Heart right ventricle (tissue), 16 donors: ENCODE data around the gene SH2D3C. TPM values are rescaled to one million over a fixed set of nuclear protein-coding genes. Genes with fewer than 3 reads are reported as not detected.

Experiments
- ATAC-seq, 8 donors: fragments of 200-7000 bp; cut with Tn5 transposase; one replicate each; pipeline ENCODE4 v1.9.1; 2020; ENCODE audit warnings: mild to moderate bottlenecking in 8 of 8, moderate library complexity in 8 of 8, moderate number of reproducible peaks in 1 of 8
- DNase-seq, 2 donors: peaks; one replicate each; pipeline ENCODE4 v3.0.0-alpha.2; 2020
- H3K27ac ChIP-seq, 10 donors: fragments of 200-600 bp; sonication (generic) in 2 of 10; one replicate each; pipeline versions ENCODE4 v1.5.0 to v1.8.0; 2020 to 2022; ENCODE audit warnings: mild to moderate bottlenecking in 3 of 10
- H3K27me3 ChIP-seq, 7 donors: fragments of 200-600 bp; one replicate each; pipeline ENCODE4 v1.8.0; 2021 to 2022; ENCODE audit warnings: mild to moderate bottlenecking in 2 of 7
- H3K36me3 ChIP-seq, 9 donors: fragments of 200-600 bp; sonication (generic) in 1 of 9; one replicate each; pipeline versions ENCODE4 v1.5.0 to v1.8.0; 2020 to 2022; ENCODE audit warnings: mild to moderate bottlenecking in 2 of 9
- H3K4me1 ChIP-seq, 9 donors: fragments of 200-600 bp; sonication (generic) in 1 of 9; one replicate each; pipeline versions ENCODE4 v1.5.0 to v1.8.0; 2020 to 2022; ENCODE audit warnings: mild to moderate bottlenecking in 4 of 9
- H3K4me3 ChIP-seq, 10 donors: fragments of 200-600 bp; sonication (generic) in 2 of 10; one replicate each; pipeline versions ENCODE4 v1.5.0 to v1.8.0; 2020 to 2022; ENCODE audit warnings: mild to moderate bottlenecking in 7 of 10, moderate library complexity in 2 of 10
- H3K9me3 ChIP-seq, 11 donors: fragments of 200-600 bp in 10 of 11; sonication (generic) in 2 of 11; one replicate each; pipeline versions ENCODE4 v1.5.0 to v1.8.0; 2013 to 2022; ENCODE audit warnings: mild to moderate bottlenecking in 2 of 11, control low read depth in 1 of 11, moderate library complexity in 1 of 11
- WGBS, 2 donors: extraction: QIAGEN DNeasy Blood & Tissue Kit; methylation state at CpG; one replicate each; pipeline ENCODE4 v1.1.7; 2013; ENCODE audit warnings: inconsistent platforms in 1 of 2; 5-methylcytosine and 5-hydroxymethylcytosine counted together
- intact Hi-C, 10 donors: fragments of 100-400 bp; cut with DNase I; formaldehyde crosslinking; loops; one replicate each; pipeline versions ENCODE4 v1.11.1 to v1.14.2; 2022
- polyA plus RNA-seq, 2 donors: library from polyadenylated mRNA; stranded (reverse); fragments of 200-250 nt; gene quantifications; one replicate each; pipeline ENCODE4 v1.2.3, GENCODE V29; 2013
- total RNA-seq, 10 donors: library from RNA; stranded (reverse); fragmentation: NEBNext Ultra II Directional in 3 of 10; extraction: Animal tissue kit (Norgen Biotek cat#: 25700) in 3 of 10; gene quantifications; one replicate each; pipeline versions ENCODE4 v1.2.1 to v1.2.4, GENCODE V29; 2021 to 2023
- TF ChIP-seq, protein P1 (sequence below), 9 donors: fragments of 200-600 bp; sonication (generic) in 2 of 9; IDR thresholded peaks; one replicate each; pipeline versions ENCODE4 v1.5.0 to v1.8.0; 2021 to 2022; ENCODE audit warnings: antibody characterized with exemption in 9 of 9, mild to moderate bottlenecking in 5 of 9, moderate library complexity in 1 of 9
- donor health status: Arrhythmogenic right ventricular cardiomyopathy.
- donor health status: ischemic (EF 13 %, LVEDD 7.1; RV severe dilation, severe dysfunction).
- donor health status: healthy with polysubstance abuse.
- donor health status: DM: no; HTN: yes; CAD: no.
- donor health status: DM: no; HTN: no; CAD: no.
- donor health status: ischemic (EF 25% LVEDD 6.9; RV normal size, moderate dysfunction).
- donor health status: ischemic (EF 25% LVEDD 5.7; RV mildly dilated, moderate dysfunction).
- donor health status: healthy.
- donor health status: DM: yes; HTN: yes; CAD: no.
- donor health status: Ischemic cardiomyopathy.
- donor health status: ischemic (EF 35%, LVEDD 5.7; RV mildly dilated, moderate dysfunction).
- donor health status: nonischemic (EF 11% LVEDD 7.7; RV severe dilation, severe dysfunction).
- donor health status: DM: yes; HTN: yes; CAD: no.
- donor health status: PGD.
- donor health status: ischemic (EF 29% LVEDD 5.4; RV normal size, mild dysfunction).
- donor health status: nonischemic (EF 23%, LVEDD 6.1; RV moderate dilation, normal function).

The SH2D3C gene
- total and polyA plus RNA-seq, 12 donors, result 10.9 to 36.7 (median 18.8) TPM

DNA sequence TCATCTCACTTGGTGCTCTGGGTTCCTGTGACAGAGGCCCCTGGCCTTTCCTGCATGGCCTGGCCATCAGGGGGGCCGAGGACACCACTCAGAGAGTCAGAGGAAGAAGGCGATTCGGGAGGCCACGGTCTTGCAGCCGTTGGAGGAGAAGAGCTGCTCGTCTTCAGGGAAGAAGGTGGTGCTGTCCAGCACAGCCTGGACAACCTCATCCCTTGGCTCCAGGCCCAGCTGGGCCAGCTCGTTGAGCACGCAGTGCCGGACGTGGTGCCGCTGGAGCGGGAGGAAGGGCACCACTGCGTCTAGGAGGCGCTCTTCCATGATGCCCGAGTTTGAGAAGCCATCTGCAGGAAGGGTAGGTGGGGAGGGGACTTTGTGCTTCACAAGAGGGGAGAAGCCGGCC, 46.5 kb downstream of the SH2D3C start:
- 76 to 78% methylated on average over 16 of the region's 16 CpGs for WGBS, 2 donors
- Histone ChIP-seq H3K36me3 (peaks cover 0 to 28% (median 10%) of the 10 kb centered on the region in 9 donors), H3K27me3 (no peaks in the 10 kb centered on the region), H3K9me3 (no peaks in the 10 kb centered on the region), H3K4me1 (peaks cover 10 to 26% (median 14%) of the 10 kb centered on the region in 9 donors), H3K27ac (no peak overlapping the region), H3K4me3 (no peak overlapping the region)
- no peak for DNase-seq
- TF ChIP-seq, protein P1, sequence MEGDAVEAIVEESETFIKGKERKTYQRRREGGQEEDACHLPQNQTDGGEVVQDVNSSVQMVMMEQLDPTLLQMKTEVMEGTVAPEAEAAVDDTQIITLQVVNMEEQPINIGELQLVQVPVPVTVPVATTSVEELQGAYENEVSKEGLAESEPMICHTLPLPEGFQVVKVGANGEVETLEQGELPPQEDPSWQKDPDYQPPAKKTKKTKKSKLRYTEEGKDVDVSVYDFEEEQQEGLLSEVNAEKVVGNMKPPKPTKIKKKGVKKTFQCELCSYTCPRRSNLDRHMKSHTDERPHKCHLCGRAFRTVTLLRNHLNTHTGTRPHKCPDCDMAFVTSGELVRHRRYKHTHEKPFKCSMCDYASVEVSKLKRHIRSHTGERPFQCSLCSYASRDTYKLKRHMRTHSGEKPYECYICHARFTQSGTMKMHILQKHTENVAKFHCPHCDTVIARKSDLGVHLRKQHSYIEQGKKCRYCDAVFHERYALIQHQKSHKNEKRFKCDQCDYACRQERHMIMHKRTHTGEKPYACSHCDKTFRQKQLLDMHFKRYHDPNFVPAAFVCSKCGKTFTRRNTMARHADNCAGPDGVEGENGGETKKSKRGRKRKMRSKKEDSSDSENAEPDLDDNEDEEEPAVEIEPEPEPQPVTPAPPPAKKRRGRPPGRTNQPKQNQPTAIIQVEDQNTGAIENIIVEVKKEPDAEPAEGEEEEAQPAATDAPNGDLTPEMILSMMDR (IDR thresholded peaks at IDR 0.05), result no peak
- intact Hi-C loops, result loop anchor here (2.0 to 10.0 kb wide), 9 partner anchors 139 to 230 kb away; partner anchors contain the start of gene AK1 (in 1 of the 10)
- ATAC-seq, result no peak

DNA sequence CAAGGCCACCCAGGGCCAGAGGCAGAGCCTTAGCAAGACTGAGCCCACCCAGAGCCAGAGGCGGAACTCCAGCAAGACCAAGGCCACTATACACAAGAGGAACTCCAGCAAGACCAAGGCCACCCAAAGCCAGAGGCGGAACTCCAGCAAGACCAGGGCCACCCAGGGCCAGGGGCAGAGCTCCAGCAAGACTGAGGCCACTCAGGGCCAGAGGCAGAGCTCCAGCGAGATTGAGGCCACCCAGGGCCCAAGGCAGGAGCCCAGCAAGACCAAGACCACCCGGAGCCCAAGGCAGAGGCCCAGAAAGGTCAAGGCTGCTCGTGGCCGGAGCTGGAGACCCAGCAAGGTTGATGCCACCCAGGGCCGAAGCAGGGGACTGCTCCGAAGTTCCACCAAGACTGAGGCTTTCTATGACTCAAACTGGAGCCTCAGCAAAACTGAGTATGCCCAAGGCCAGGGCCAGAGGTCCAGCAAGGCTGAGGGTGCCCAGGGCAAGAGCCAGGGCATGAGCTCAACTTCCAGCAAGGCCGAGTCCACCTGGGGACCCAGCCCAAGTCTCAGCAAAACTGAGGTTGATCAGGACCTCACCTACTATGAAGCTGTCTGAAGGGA, 47.6 kb downstream of the SH2D3C start:
- no peak overlapping the region for H3K4me3 ChIP-seq
- H3K27me3 ChIP-seq, result no peaks in the 10 kb centered on the region
- peaks cover 0 to 28% (median 10%) of the 10 kb centered on the region in 9 donors for H3K36me3 ChIP-seq
- intact Hi-C loops, result loop anchor here (5.0 to 10.0 kb wide), 7 partner anchors 139 to 229 kb away; partner anchors contain the start of gene AK1 (in 1 of the 10)
- no peaks in the 10 kb centered on the region for H3K9me3 ChIP-seq
- 89 to 91% methylated on average over 9 of the region's 9 CpGs for WGBS, 2 donors
- ATAC-seq (no peak), DNase-seq (no peak)
- no peak overlapping the region for H3K27ac ChIP-seq
- TF ChIP-seq, protein P1 (IDR thresholded peaks at IDR 0.05), result no peak
- H3K4me1 ChIP-seq, result peaks cover 10 to 21% (median 14%) of the 10 kb centered on the region in 9 donors

DNA sequence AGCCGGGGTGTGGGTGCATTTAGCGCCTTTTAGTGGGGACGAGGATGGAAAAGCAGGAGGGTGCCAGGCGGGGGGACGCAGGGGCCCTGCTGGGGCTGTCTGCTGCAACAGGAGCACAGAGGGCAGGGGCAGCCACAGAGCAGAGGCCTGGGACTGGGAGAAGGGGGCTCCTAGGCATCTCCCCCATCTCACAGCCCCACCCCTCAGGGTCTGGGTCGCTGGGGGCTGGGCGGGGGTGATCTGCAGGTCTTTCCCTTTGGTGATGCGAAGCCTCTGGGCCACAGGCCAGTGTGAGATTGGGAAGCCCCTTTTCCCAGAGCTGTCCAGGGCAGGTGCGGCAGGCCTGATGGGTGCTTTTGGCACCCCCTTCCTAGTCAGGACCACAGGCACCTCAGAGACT, 48.2 kb downstream of the SH2D3C start:
- TF ChIP-seq, protein P1 (IDR thresholded peaks at IDR 0.05), result no peak
- 84 to 91% methylated on average over 9 of the region's 9 CpGs for WGBS, 2 donors
- DNase-seq, result no peak
- Histone ChIP-seq H3K4me3 (no peak overlapping the region), H3K27ac (no peak overlapping the region), H3K27me3 (no peaks in the 10 kb centered on the region), H3K36me3 (peaks cover 0 to 28% (median 10%) of the 10 kb centered on the region in 9 donors), H3K4me1 (peaks cover 7 to 15% (median 8%) of the 10 kb centered on the region in 9 donors), H3K9me3 (no peaks in the 10 kb centered on the region)
- intact Hi-C loops, result loop anchor here (5.0 to 10.0 kb wide), 7 partner anchors 138 to 228 kb away; partner anchors contain the start of gene AK1 (in 1 of the 10)
- ATAC-seq, result no peak

DNA sequence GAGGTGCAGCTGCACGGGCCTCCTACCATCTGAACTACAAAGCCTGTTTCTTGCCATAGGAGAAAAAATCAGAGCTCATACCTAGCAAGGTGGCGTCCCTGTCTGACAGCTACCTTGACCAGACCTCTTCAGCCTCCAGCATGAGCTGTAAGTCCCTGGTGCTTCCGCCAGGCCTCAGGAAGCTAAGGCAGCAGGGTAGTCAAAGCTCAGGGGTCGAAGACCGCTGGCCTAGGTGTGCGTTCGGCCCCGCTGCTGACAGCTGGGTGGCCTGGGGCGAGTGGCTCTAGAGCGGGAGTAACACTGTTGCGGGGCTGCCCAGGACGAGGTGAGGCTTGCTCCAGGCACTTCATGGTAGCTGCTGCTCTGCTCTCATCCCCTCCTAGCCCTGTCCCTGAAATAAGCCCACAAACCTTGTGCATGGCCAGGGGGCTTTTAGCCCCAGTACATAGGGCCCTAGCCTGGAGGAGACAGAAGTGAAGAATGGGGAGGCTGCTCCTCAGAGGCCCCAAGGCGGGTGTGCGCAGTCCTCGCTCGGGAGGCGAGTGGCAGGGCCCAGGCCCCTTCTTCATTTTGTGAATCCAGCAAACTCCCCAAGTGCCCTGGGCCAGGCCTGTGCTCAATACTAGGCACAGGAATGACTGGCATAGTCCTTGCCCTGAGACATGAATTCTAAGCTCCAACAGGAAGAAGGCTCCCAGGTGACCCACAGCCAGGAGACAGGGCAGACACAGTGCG, 48.8 kb downstream of the SH2D3C start:
- intact Hi-C loops, result loop anchor here (5.0 to 10.0 kb wide), 7 partner anchors 137 to 227 kb away; partner anchors contain the start of gene AK1 (in 1 of the 10)

More for the DNA sequence above, 48.8 kb downstream of the SH2D3C start:
- WGBS, 2 donors, result 90 to 91% methylated on average over 18 of the region's 18 CpGs
- ATAC-seq, result no peak
- Histone ChIP-seq H3K36me3 (peaks cover 0 to 28% (median 10%) of the 10 kb centered on the region in 9 donors), H3K27me3 (peaks cover 0 to 2% (median 0%) of the 10 kb centered on the region in 7 donors), H3K9me3 (no peaks in the 10 kb centered on the region), H3K4me1 (peaks cover 8 to 19% (median 9%) of the 10 kb centered on the region in 9 donors), H3K4me3 (no peak overlapping the region), H3K27ac (no peak overlapping the region)
- TF ChIP-seq, protein P1 (IDR thresholded peaks at IDR 0.05), result no peak
- no peak for DNase-seq
